ENCODE measurements around the gene POC5.
"Not testable (repeated sequence)": the region's sequence is repeated elsewhere in the genome, so short reads cannot be mapped to it uniquely, and the experiment has no call there.

The POC5 gene

GRCh38 chr5:75701856-75702255 lies 15.4 kb downstream of the POC5 start:
- no peak for DNase-seq

GRCh38 chr5:75695472-75696351 lies 21.5 kb downstream of the POC5 start:
- DNase-seq: not testable (repeated sequence)

- no peak for DNase-seq
Observed at GRCh38 chr5:75694781-75695180, 22.5 kb downstream of the POC5 start.

DNA sequence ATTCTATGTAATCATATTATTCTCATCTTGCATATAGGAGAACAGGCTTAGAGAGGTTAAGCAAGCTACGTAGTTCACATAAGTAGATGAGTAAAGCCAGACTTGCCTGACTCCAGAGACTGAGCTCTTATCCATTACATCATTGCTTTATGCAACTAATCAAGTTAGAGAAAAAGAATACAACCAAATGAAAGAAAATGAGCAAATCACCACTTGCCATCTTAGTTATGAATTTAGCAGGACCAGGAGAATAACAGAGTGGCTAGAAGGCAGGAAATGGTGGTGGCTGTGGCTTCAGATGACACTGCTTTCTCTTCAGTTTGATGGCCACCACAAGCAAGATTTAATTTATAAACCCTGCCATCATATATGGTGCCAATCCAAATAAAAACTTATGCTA lies 26.6 kb downstream of the POC5 start:
- DNase-seq: no peak

- no peak for DNase-seq
Observed at GRCh38 chr5:75686480-75686879, 30.8 kb downstream of the POC5 start.

GRCh38 chr5:75685141-75685540 lies 32.1 kb downstream of the POC5 start:
- DNase-seq: no peak

GRCh38 chr5:75681125-75681830 lies 36.0 kb downstream of the POC5 start:
- no peak for DNase-seq

GRCh38 chr5:75678155-75678554 lies 39.1 kb downstream of the POC5 start:
- DNase-seq: no peak

DNA sequence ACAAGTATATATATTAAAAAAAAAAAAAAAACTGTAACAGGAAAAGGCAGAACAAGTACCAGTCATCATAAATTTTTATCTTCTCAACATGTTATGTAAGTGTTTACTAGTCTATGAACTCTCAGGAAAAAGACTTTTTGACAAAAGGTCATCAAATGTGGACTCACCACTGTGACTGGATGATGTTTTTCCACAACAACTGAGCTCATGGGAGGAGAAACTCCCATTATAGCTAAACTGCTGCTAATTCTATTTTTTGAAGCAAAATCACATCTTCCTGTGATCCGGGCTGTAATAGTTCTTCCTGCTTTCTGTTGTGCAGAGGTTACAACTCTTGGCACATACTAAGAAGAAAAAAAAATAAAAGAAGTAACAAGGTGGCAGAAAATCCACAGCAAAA lies 39.6 kb downstream of the POC5 start:
- no peak for DNase-seq

GRCh38 chr5:75675783-75676182 lies 41.5 kb downstream of the POC5 start:
- DNase-seq: no peak

DNA sequence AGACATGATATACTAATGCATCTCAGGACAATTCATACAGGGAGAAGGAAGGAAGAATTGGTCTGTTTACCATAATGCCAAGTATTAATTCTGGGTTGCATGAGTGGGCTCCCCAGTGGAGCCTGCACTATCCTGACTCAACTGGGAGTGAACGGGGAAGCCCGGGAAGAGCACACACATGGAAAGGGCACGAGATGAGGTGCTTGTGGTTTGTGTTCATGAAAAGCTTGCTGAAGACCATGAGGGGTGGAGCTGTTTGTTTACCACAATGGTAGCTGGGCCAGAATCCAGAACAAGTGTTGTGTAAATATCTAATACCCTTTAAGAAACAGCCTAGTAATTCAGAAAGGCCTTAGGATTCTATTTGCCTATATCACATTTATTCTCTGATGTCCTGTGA lies 44.6 kb downstream of the POC5 start:
- no peak for DNase-seq

DNA sequence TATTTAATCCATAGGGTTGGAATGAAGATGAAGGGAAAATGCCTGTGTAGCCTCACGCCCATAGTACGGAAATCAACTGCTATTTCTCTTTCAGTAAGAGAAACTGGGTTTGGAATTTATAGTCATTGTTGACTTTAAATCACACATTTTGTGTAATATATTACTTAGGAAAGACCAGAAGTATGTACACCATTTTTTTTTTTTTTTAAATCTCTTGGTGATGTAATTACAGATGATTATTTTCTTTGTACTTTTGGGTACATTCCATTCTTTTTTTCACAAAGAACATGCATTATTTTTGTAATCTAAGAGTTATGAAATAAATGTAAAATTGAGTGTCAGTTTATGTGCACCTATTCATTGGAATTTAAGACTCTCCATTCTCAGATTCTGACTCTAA lies 45.7 kb downstream of the POC5 start:
- DNase-seq: no peak

GRCh38 chr5:75670577-75670976 lies 46.7 kb downstream of the POC5 start:
- no peak for DNase-seq

GRCh38 chr5:75668977-75669689 lies 48.1 kb downstream of the POC5 start:
- DNase-seq: peak; percentile 33

- no peak for DNase-seq
Observed at GRCh38 chr5:75668445-75668844, 48.8 kb downstream of the POC5 start.

DNA sequence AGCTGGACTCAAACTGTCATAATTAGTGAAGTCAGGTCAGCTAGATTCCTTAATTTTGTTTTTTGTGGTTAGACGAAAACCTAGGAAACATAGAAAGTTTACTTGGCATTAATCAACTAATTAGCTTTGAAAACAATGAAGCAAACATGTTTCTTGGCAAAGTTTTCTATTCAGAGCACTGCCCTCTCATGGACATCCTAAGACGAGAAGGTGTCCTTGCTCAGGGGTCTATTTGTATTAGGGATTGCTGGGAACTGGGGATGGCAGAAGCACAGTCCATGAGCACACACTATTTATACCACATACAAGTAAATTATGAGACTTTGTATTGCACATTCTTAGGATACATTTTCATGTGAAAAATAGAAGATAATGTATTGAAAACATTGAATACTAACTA lies 49.7 kb downstream of the POC5 start:
- no peak for DNase-seq

DNA sequence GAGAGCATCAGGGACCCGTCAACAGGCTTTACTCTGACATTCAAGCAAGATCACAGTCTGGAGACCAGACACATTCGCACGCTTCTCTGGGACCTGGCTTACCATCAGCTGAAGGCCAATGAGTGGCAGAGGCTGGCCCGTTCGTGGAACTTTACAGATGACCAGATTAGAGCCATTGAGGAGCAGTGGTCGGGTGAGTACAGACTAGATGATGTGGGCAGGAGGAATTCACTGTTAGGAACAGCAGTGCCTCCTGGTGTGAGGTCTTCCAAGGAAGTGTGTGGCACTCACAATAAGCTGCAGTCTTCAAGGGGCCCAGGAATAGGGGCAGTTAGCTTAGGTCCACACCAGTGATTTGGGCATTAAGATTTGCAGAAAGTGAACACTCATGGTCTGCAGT lies 50.4 kb downstream of the POC5 start:
- no peak for DNase-seq

DNA sequence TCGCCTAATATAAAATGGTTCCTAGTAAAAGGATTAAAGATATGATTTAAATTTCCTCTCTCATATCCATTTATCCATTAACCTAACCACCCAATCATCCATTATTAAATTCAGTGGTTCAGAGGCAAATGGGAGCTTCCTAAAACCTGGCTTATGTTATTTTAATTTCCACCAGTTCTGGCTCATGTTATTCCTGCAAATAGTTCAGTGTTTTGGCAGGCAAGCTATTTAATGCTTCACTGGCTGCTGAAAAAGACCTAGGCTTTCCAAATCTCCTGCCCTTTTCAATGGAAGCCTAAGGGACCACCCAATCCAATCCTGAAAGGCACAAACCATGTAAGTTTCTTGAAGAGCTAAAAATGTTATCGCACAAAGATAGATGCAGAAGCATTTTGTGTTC lies 52.3 kb downstream of the POC5 start:
- DNase-seq: no peak

DNA sequence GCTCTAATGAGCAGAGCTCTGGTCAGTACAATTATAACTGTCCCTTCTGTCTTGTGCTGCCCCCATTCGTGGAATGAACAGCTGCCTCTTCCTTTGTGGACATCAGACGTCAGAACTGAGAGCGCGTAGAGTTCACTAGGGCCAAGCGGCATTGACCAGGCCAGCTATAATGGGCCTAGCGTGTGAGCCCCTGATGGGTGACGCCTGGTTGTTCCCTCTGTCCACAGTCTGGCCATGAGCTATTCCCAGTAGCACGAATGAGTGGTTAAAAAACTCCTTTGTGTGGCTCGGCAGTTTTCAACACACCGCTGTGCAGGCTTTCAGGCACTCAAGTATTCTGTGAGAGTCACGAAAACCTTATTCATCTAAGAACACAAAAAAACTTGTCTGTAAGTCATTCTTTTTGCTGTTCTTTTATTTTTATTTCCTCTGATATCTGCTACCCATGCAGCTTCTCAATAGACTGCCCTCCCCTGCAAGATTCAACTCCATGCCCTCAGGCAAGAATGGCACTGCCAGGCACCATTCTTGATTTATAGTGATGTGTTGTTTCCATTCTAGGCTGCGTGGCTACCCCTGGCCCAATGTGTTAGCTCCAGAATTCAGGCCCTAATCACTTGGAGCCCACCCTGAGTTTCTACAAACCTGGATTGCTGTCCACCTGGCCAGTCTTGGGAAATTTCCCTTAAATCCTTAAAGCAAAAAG lies 53.5 kb downstream of the POC5 start:
- DNase-seq: no peak

DNA sequence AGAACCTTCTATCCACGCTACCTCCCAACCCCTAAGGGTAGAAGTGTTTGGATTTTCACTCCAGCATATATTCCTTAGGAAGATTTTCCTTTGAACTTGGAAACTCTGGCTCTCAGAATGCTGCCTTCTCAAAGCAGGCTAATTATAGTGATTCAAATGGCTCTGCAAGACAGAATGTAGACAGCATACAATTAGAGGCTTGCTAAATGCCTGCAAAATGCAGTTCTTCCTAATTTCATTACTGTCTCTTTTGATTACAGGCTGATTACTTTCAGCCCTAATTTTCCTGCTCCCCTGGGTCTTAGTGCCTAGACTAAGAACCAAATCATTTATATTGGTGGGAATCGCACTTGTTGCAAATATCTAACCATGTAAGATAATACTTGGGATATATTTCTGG lies 55.2 kb downstream of the POC5 start:
- no peak for DNase-seq

GRCh38 chr5:75660678-75661465 lies 56.4 kb downstream of the POC5 start:
- DNase-seq: no peak

DNA sequence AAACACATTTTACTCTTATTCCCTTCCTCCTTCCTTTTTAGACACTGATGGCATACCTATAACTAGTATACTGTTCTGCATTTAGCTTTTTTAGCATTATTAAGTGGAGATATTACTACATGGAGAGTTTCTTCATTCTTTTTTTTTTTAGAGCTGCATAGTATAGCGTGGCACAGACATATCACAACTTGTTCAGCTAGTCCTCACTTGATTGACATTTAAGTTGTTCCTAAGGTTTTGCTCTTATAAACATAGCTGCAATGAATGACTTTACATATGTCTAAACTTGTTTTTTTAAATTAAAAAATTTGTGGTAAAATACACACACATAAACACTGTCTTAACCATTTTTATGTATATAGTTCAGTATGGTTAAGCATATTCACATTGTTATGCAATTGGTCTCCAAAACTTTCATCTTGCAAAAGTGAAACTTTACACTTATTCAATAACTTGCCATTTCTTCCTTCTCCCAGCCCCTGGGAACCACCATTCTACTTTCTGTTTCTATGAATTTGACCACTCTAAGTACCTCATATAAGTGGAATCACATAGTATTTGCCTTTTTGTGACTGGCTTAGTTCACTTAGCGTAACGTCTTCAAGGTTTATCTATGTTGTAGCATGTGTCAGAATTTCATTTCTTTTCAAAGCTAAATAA lies 57.3 kb downstream of the POC5 start:
- DNase-seq: no peak
